ENCODE results near the gene TSPAN14.

GRCh38 chr10:80536361-80536835 lies 82.3 kb downstream of the TSPAN14 start:
- TF ChIP-seq, protein P1, sequence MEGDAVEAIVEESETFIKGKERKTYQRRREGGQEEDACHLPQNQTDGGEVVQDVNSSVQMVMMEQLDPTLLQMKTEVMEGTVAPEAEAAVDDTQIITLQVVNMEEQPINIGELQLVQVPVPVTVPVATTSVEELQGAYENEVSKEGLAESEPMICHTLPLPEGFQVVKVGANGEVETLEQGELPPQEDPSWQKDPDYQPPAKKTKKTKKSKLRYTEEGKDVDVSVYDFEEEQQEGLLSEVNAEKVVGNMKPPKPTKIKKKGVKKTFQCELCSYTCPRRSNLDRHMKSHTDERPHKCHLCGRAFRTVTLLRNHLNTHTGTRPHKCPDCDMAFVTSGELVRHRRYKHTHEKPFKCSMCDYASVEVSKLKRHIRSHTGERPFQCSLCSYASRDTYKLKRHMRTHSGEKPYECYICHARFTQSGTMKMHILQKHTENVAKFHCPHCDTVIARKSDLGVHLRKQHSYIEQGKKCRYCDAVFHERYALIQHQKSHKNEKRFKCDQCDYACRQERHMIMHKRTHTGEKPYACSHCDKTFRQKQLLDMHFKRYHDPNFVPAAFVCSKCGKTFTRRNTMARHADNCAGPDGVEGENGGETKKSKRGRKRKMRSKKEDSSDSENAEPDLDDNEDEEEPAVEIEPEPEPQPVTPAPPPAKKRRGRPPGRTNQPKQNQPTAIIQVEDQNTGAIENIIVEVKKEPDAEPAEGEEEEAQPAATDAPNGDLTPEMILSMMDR (optimal IDR thresholded peaks at IDR 0.05 in 1 of 3, IDR thresholded peaks at IDR 0.05 in 1 of 3, conservative IDR thresholded peaks at IDR 0.05 in 1 of 3; ENCODE audit: extremely low read depth in 1 of 3, insufficient read depth in 2 of 3, low read length in 3 of 3): no peak
- no peak for TF ChIP-seq EZH2 (IDR thresholded peaks at IDR 0.05; ENCODE audit: low read length)
